CD14-positive monocyte (primary cell): ENCODE data around the gene HTR1B. TPM values are rescaled to one million over a fixed set of nuclear protein-coding genes. Genes with fewer than 3 reads are reported as not detected.

Source experiments
- DNase-seq, 3 donors: peaks; one replicate each; pipeline ENCODE4 v3.0.0-alpha.2; 2011 to 2022
- H2AFZ ChIP-seq: 2 replicates; pipeline ENCODE4 v1.6.0; 2012; ENCODE audit warnings: mild to moderate bottlenecking, low read depth, low read length, inconsistent platforms; ENCODE audit not compliant: insufficient read depth, poor library complexity, severe bottlenecking
- H3K27ac ChIP-seq, 2 donors: 1 replicate in 1 of 2; 2 replicates in 1 of 2; pipeline ENCODE4 v1.5.1; 2012 to 2013; ENCODE audit warnings: low read length in 2 of 2, control low read depth in 1 of 2, inconsistent platforms in 1 of 2, low read depth in 1 of 2, mild to moderate bottlenecking in 1 of 2
- H3K27me3 ChIP-seq, 2 donors: one replicate each; pipeline versions ENCODE4 v1.6.0 to v1.6.1; 2011 to 2013; ENCODE audit warnings: low read length in 2 of 2; ENCODE audit not compliant: control insufficient read depth in 2 of 2, insufficient read depth in 2 of 2
- H3K36me3 ChIP-seq, 2 donors: replicated peaks in 1 of 2; 1 replicate in 1 of 2; 2 replicates in 1 of 2; pipeline versions ENCODE4 v1.5.1 to v1.6.1; 2012 to 2013; ENCODE audit warnings: low read length in 2 of 2, control low read depth in 1 of 2, inconsistent platforms in 1 of 2, mild to moderate bottlenecking in 1 of 2; ENCODE audit not compliant: insufficient read depth in 2 of 2, control insufficient read depth in 1 of 2
- H3K4me1 ChIP-seq, 2 donors: 1 replicate in 1 of 2; 2 replicates in 1 of 2; pipeline versions ENCODE4 v1.5.1 to v1.6.1; 2012 to 2013; ENCODE audit warnings: low read length in 2 of 2, control low read depth in 1 of 2, inconsistent platforms in 1 of 2, mild to moderate bottlenecking in 1 of 2, moderate library complexity in 1 of 2; ENCODE audit not compliant: insufficient read depth in 2 of 2, control insufficient read depth in 1 of 2
- H3K4me2 ChIP-seq: replicated peaks from 2 replicates; pipeline ENCODE3; 2012; ENCODE audit warnings: low read length, moderate library complexity, mild to moderate bottlenecking; ENCODE audit not compliant: poor library complexity, severe bottlenecking; ENCODE audit errors: extremely low read depth
- H3K4me3 ChIP-seq, 3 experiments: fragments of 200-600 bp in 1 of 3; sonication (generic) in 1 of 3; replicated peaks in 1 of 3; 1 replicate in 2 of 3; 2 replicates in 1 of 3; pipeline ENCODE4 v1.5.1; 2011 to 2013; ENCODE audit warnings: low read length in 3 of 3, mild to moderate bottlenecking in 3 of 3, control low read depth in 2 of 3, low read depth in 2 of 3, inconsistent platforms in 1 of 3, moderate library complexity in 1 of 3
- H3K79me2 ChIP-seq: 2 replicates; pipeline ENCODE4 v1.6.0; 2012; ENCODE audit warnings: mild to moderate bottlenecking, control low read depth, inconsistent platforms, low read length, moderate library complexity; ENCODE audit not compliant: insufficient read depth
- H3K9ac ChIP-seq: 2 replicates; pipeline ENCODE4 v1.6.0; 2017; ENCODE audit warnings: low read length, mild to moderate bottlenecking; ENCODE audit not compliant: insufficient read depth, poor library complexity, severe bottlenecking
- H3K9me3 ChIP-seq, 2 donors: replicated peaks in 1 of 2; 1 replicate in 1 of 2; 2 replicates in 1 of 2; pipeline versions ENCODE4 v1.5.1 to v1.6.1; 2012 to 2013; ENCODE audit warnings: low read length in 2 of 2, control low read depth in 1 of 2; ENCODE audit not compliant: control insufficient read depth in 1 of 2, insufficient read depth in 1 of 2
- H4K20me1 ChIP-seq: 2 replicates; pipeline ENCODE4 v1.6.0; 2012; ENCODE audit warnings: mild to moderate bottlenecking, low read length, control low read depth, moderate library complexity; ENCODE audit not compliant: insufficient read depth
- H3K27ac Mint-ChIP-seq, 7 donors: one replicate each; pipeline ENCODE4 v1.8.0; 2020; ENCODE audit warnings: mild to moderate bottlenecking in 7 of 7, mixed read lengths in 7 of 7, moderate library complexity in 6 of 7, inconsistent platforms in 2 of 7
- H3K27me3 Mint-ChIP-seq, 3 donors: one replicate each; pipeline ENCODE4 v1.8.0; 2021 to 2022; ENCODE audit warnings: low read depth in 3 of 3, mild to moderate bottlenecking in 3 of 3, mixed read lengths in 3 of 3, moderate library complexity in 3 of 3, inconsistent platforms in 1 of 3
- H3K36me3 Mint-ChIP-seq, 2 donors: one replicate each; pipeline ENCODE4 v1.8.0; 2020; ENCODE audit warnings: mixed read lengths in 2 of 2, inconsistent platforms in 1 of 2, mild to moderate bottlenecking in 1 of 2
- H3K4me1 Mint-ChIP-seq: one replicate; pipeline ENCODE4 v1.8.0; 2020; ENCODE audit warnings: mild to moderate bottlenecking, mixed read lengths
- H3K4me3 Mint-ChIP-seq, 2 donors: one replicate each; pipeline ENCODE4 v1.8.0; 2020; ENCODE audit warnings: mild to moderate bottlenecking in 2 of 2, mixed read lengths in 2 of 2, moderate library complexity in 1 of 2
- H3K9me3 Mint-ChIP-seq, 7 donors: one replicate each; pipeline ENCODE4 v1.8.0; 2020 to 2022; ENCODE audit warnings: mixed read lengths in 7 of 7, mild to moderate bottlenecking in 6 of 7, moderate library complexity in 6 of 7, inconsistent platforms in 2 of 7
- CTCF ChIP-seq: fragments of 200-600 bp; IDR thresholded peaks from one replicate; pipeline ENCODE4 v1.8.0; 2022; ENCODE audit warnings: antibody characterized with exemption, mild to moderate bottlenecking
- WGBS: methylation state at CpG from one replicate; pipeline ENCODE4 v1.1.5; 2013; ENCODE audit warnings: missing lambda C conversion rate; ENCODE audit not compliant: insufficient coverage; 5-methylcytosine and 5-hydroxymethylcytosine counted together
- intact Hi-C, 2 donors: fragments of 100-400 bp; cut with micrococcal nuclease; formaldehyde crosslinking; loops; one replicate each; pipeline versions ENCODE4 v1.15.0 to v1.15.1; 2023
- polyA plus RNA-seq, 3 donors: library from polyadenylated mRNA; depleted of rRNA in 1 of 3; unstranded in 2 of 3; stranded (reverse) in 1 of 3; fragments of 300-500 nt in 2 of 3; fragments of >200 nt in 1 of 3; fragmentation: Illumina TruSeq in 2 of 3; gene quantifications; 1 replicate in 2 of 3; 2 replicates in 1 of 3; pipeline ENCODE4 v1.2.3, GENCODE V29; 2012 to 2021

Gene HTR1B
- polyA plus RNA-seq, 3 donors, result not detected

- Mint-ChIP-seq H3K27me3 (peaks cover 39 to 42% (median 40%) of the 10 kb centered on the region in 3 donors), H3K36me3 (no peaks in the 10 kb centered on the region), H3K27ac (no peak overlapping the region), H3K4me3 (no peak overlapping the region), H3K9me3 (peaks cover 0 to 26% (median 11%) of the 10 kb centered on the region in 7 donors), H3K4me1 (peaks cover 9% of the 10 kb centered on the region)
- H2AFZ ChIP-seq, result no peak overlapping the region
- H3K36me3 ChIP-seq, result no peaks in the 10 kb centered on the region
- H3K79me2 ChIP-seq, result no peaks in the 10 kb centered on the region
- no peak overlapping the region for H3K4me3 ChIP-seq
- H3K4me2 ChIP-seq, result no peak overlapping the region
- intact Hi-C loops, result no loop called here
- H3K9ac ChIP-seq, result no peak overlapping the region
- peaks cover 32 to 45% of the 10 kb centered on the region in 2 donors for H3K27me3 ChIP-seq
- WGBS, result no CpG with 5 or more reads among the region's 6 CpGs
- no peak for DNase-seq
- TF ChIP-seq CTCF, result no peak
- H3K27ac ChIP-seq, result no peak overlapping the region
- peaks cover 6 to 13% of the 10 kb centered on the region in 2 donors for H3K4me1 ChIP-seq
- H3K9me3 ChIP-seq, result peaks cover 0 to 24% of the 10 kb centered on the region in 2 donors
- H4K20me1 ChIP-seq, result no peaks in the 10 kb centered on the region
These were observed 5.6 kb upstream of the HTR1B start for GRCh38 chr6:77468939-77469338.

DNA sequence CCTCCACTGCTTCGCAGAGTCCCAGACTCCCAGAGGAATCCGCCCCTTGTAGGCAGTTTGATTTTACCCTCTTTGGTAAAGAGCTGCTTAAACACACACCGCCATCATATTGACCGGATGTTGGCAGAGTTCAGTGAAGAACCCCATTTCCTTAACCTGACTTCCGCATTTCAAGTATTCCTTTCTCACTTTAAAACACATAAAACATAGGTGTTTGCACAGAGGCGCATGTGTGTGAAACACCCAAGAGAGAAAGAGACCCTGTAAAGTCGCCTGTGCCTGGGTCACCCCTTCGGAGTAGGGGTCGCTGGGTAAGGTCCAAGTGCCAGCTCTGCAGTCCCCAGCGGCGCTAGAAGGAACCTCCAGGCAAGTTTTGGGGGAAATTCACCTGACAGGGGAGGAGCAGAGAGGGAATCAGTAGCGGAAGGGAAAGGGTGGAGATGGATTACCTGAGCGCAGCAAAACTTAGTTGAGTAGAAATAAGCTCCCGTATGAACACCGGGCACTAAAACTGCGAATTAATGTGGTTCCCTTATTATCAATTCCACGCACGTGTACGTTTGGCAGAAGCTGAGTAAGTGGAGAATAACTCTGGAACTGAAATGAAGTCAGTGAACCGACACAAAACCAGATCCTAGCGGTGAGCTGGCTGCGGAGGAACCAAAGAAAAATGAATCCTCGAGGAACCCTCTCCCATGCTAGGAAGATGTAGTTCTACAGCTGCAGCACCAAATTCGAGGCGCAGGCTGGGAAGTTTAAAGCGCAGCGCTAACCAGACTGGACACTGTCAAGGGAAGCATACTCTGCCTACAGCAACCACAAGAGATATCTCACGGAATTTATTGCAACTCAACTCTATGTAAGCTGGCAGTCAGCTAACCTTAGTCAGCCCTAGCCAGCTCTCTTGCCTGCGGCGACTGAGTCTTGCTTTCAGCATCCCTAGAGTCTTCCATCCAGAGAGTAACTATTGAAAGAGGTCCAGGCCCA, 3.5 kb upstream of the HTR1B start:
- Mint-ChIP-seq H3K36me3 (peaks cover 0 to 12% of the 10 kb centered on the region in 2 donors), H3K4me3 (peak overlapping the region; percentile 80 to 96), H3K9me3 (peaks cover 8 to 41% (median 21%) of the 10 kb centered on the region in 7 donors), H3K27me3 (peaks cover 61 to 64% (median 62%) of the 10 kb centered on the region in 3 donors), H3K4me1 (peaks cover 29% of the 10 kb centered on the region), H3K27ac (no peak overlapping the region)
- Histone ChIP-seq H3K4me2 (peak overlapping the region; percentile 70), H4K20me1 (no peaks in the 10 kb centered on the region), H3K9ac (peak overlapping the region; percentile 19), H3K36me3 (no peaks in the 10 kb centered on the region), H2AFZ (peak overlapping the region; percentile 73), H3K27me3 (peaks cover 50 to 67% of the 10 kb centered on the region in 2 donors), H3K4me1 (peaks cover 18 to 24% of the 10 kb centered on the region in 2 donors), H3K27ac (no peak overlapping the region), H3K9me3 (peaks cover 10 to 46% of the 10 kb centered on the region in 2 donors), H3K4me3 (peak overlapping the region; percentile 13 to 74 (median 55)), H3K79me2 (no peaks in the 10 kb centered on the region)
- TF ChIP-seq CTCF, result no peak
- intact Hi-C loops, result no loop called here
- no peak for DNase-seq
- WGBS, result 29% methylated on average over 16 of the region's 30 CpGs
